GM03348 (cell line): ENCODE measurements around the gene PTX4.

Experiments used
- DNase-seq: peaks from one replicate; pipeline ENCODE4 v3.0.0; 2012; ENCODE audit warnings: low spot score

The PTX4 gene

GRCh38 chr16:1488619-1489018, at the start of gene PTX4:
Gene PTX4 (minus strand): TSS chr16:1488944. CDS start chr16:1488909, 35 bp downstream.
- no peak for DNase-seq

- no peak for DNase-seq
Measured at GRCh38 chr16:1537763-1538289, 49.1 kb upstream of the PTX4 start.

- DNase-seq, result no peak
Measured at GRCh38 chr16:1537138-1537577, 48.4 kb upstream of the PTX4 start.

GRCh38 chr16:1536601-1537000, 47.9 kb upstream of the PTX4 start:
- DNase-seq, result no peak

GRCh38 chr16:1535391-1536291, 46.9 kb upstream of the PTX4 start:
- DNase-seq, result no peak

GRCh38 chr16:1534021-1535020, 45.6 kb upstream of the PTX4 start:
- peak; percentile 68 for DNase-seq

- peak; percentile 91 for DNase-seq
Measured at GRCh38 chr16:1533443-1533951, 44.8 kb upstream of the PTX4 start, which contains the start of gene TMEM204. Gene TMEM204 (plus strand): TSS chr16:1533666. CDS start chr16:1534276, 610 bp downstream.

- no peak for DNase-seq
Measured at GRCh38 chr16:1532771-1533170, 44.0 kb upstream of the PTX4 start.

GRCh38 chr16:1532081-1532760, 43.5 kb upstream of the PTX4 start:
- DNase-seq, result peak; percentile 37

GRCh38 chr16:1531638-1531910, 42.8 kb upstream of the PTX4 start:
- DNase-seq, result no peak

- peak; percentile 92 for DNase-seq
Measured at GRCh38 chr16:1530883-1531637, 42.3 kb upstream of the PTX4 start.

GRCh38 chr16:1530349-1530882, 41.7 kb upstream of the PTX4 start:
- no peak for DNase-seq

- no peak for DNase-seq
Measured at GRCh38 chr16:1528921-1529537, 40.3 kb upstream of the PTX4 start.

- no peak for DNase-seq
Measured at GRCh38 chr16:1527836-1528811, 39.4 kb upstream of the PTX4 start.

- DNase-seq, result no peak
Measured at GRCh38 chr16:1526608-1527555, 38.1 kb upstream of the PTX4 start.

GRCh38 chr16:1525871-1526607, 37.3 kb upstream of the PTX4 start:
- DNase-seq, result no peak

- no peak for DNase-seq
Measured at GRCh38 chr16:1524366-1524765, 35.6 kb upstream of the PTX4 start.
